ENCODE results near the gene PLK4.

PLK4 gene

DNA sequence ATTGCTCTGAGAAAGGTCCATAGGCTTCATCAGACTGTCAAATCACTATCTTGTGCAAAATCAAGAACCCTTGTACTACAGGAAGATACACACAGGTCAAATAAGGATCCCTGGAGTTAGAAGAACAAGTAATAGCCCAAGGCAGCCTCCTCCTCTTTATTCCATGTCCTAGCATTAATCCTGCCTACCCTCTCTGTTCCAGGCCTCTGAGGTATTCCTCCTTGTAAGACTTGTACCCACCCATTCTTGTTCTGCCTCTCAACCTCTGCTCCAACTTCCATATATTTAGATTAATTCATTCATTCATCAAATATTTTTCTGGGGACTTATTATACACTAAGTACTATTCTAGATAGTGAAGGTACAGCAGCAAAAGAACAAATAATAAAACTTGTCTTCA, 10.4 kb upstream of the PLK4 start:
- CTCF ChIA-PET: no interaction called here
- TF ChIP-seq, protein P1, sequence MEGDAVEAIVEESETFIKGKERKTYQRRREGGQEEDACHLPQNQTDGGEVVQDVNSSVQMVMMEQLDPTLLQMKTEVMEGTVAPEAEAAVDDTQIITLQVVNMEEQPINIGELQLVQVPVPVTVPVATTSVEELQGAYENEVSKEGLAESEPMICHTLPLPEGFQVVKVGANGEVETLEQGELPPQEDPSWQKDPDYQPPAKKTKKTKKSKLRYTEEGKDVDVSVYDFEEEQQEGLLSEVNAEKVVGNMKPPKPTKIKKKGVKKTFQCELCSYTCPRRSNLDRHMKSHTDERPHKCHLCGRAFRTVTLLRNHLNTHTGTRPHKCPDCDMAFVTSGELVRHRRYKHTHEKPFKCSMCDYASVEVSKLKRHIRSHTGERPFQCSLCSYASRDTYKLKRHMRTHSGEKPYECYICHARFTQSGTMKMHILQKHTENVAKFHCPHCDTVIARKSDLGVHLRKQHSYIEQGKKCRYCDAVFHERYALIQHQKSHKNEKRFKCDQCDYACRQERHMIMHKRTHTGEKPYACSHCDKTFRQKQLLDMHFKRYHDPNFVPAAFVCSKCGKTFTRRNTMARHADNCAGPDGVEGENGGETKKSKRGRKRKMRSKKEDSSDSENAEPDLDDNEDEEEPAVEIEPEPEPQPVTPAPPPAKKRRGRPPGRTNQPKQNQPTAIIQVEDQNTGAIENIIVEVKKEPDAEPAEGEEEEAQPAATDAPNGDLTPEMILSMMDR (IDR thresholded peaks at IDR 0.05; ENCODE audit: control extremely low read depth, extremely low read depth, low read depth, missing control alignments): no peak
- POLR2A ChIA-PET: interaction anchor here (1.0 kb wide), 1 partner anchor 11 kb away, joined by 3 read pairs; the partner anchor contains the start of gene PLK4
- DNase-seq (ENCODE audit: extremely low spot score): no peak

DNA sequence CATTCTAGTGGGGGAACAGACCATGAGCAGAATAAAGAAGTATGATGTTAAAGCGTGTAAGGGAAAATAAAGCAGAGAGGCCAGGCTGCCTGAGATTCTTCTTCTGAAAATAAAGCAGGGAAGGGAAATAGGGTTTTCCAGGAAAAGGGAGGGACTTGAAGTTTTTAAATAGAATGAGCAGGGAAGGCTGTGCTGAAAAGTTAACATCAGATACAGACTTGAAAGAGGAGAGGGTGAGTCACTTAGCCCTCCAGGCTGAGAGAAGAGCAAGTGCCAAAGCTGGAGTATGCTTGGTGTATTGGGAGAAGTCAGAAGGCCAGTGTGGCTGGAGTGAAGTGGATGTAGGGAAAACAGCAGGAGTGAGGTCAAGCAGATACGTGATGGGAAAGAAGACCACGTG, 10.0 kb upstream of the PLK4 start:
- CTCF ChIA-PET: no interaction called here
- TF ChIP-seq, protein P1 (IDR thresholded peaks at IDR 0.05; ENCODE audit: control extremely low read depth, extremely low read depth, low read depth, missing control alignments): no peak
- POLR2A ChIA-PET: interaction anchor here (1.0 kb wide), 1 partner anchor 10 kb away, joined by 3 read pairs; the partner anchor contains the start of gene PLK4
- no peak for DNase-seq (ENCODE audit: extremely low spot score)

DNA sequence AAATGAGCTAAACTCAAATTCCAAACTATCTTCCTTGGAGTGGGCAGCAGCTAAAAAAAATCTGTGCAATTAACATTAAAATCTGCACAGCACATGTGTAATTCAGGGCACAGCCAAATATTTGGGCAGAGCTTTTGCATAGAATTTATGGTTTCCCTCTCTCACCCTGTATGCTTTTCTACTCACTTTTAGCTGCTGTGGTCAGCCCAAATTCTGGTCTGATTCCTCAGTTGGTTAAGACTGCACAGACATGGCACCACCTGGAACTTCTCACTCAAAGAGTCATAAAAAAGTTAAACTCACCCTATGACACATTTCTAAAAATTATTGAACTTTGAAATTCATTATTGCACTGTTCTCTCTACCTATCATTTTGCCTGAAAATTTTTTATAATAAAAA, 4.9 kb upstream of the PLK4 start:
- TF ChIP-seq, protein P1 (IDR thresholded peaks at IDR 0.05; ENCODE audit: control extremely low read depth, extremely low read depth, low read depth, missing control alignments): no peak
- DNase-seq (ENCODE audit: extremely low spot score): no peak
- ChIA-PET CTCF (interaction anchor here (1.1 to 3.2 kb wide), 3 partner anchors 11 to 89 kb away, joined by 4 to 12 read pairs (median 5); partner anchors contain the start of genes ABHD18 and MFSD8), POLR2A (no interaction called here)

DNA sequence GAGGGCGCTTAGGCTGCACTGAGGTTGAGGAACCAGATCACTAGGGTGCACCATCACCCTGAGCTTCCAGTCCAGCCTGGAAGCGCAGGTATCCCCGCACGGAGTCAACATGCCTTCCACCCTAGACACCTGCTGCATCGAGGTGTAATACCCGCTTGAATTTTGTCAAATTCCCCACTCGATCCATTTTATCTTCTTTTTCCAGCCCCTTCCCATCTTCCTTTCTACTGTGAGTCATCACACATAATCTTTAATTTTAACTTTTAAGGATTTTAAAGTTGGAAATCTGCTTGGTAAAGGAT, 821 bp downstream of the PLK4 start:
- TF ChIP-seq, protein P1 (IDR thresholded peaks at IDR 0.05; ENCODE audit: control extremely low read depth, extremely low read depth, low read depth, missing control alignments): no peak
- POLR2A ChIA-PET: interaction anchor here (1.1 kb wide), 1 partner anchor 11 kb away, joined by 3 read pairs; no protein-coding TSS in a partner anchor
- no peak for DNase-seq (ENCODE audit: extremely low spot score)
- CTCF ChIA-PET: interaction anchor here (0.8 to 2.3 kb wide), 4 partner anchors 10 to 84 kb away, joined by 3 to 6 read pairs (median 3); partner anchors contain the start of genes ABHD18 and MFSD8

DNA sequence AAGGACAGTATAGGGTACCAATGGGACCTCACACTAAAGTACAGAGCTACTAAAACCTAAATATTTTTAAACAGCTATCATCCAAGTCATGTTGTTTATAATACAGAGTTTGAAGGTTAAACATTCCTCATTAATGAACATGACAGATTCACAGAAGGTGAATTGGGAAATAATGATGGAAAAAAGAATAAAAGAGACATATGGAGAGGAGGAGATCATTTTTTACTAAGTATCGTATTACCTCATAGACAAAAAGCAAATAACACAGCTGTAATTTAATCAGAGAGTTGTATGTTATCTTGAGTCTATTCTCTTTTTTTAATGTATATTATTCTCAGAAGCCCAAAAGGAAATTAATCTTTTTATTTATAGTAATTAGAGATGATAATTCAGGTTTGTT, 7.9 kb downstream of the PLK4 start:
- TF ChIP-seq, protein P1 (IDR thresholded peaks at IDR 0.05; ENCODE audit: control extremely low read depth, extremely low read depth, low read depth, missing control alignments): no peak
- DNase-seq (ENCODE audit: extremely low spot score): no peak
- POLR2A ChIA-PET: no interaction called here
- CTCF ChIA-PET: interaction anchor here (0.9 to 2.7 kb wide), 4 partner anchors 31 to 105 kb away, joined by 3 to 5 read pairs (median 4); partner anchors contain the start of genes ABHD18 and MFSD8

DNA sequence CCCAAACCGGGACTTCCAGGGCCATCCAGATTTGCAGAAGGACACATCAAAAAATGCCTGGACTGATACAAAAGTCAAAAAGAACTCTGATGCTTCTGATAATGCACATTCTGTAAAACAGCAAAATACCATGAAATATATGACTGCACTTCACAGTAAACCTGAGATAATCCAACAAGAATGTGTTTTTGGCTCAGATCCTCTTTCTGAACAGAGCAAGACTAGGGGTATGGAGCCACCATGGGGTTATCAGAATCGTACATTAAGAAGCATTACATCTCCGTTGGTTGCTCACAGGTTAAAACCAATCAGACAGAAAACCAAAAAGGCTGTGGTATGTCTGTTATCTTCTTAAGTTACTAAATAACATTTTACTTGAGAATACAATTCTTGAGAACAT, 9.2 kb downstream of the PLK4 start:
- POLR2A ChIA-PET: no interaction called here
- TF ChIP-seq, protein P1 (IDR thresholded peaks at IDR 0.05; ENCODE audit: control extremely low read depth, extremely low read depth, low read depth, missing control alignments): no peak
- no peak for DNase-seq (ENCODE audit: extremely low spot score)
- CTCF ChIA-PET: interaction anchor here (0.7 to 1.3 kb wide), 3 partner anchors 10 to 75 kb away, joined by 3 to 5 read pairs (median 3); partner anchors contain the start of genes ABHD18, MFSD8 and PLK4

All from GM10248 (cell line).